IPS-11a (cell line): ENCODE results near the gene KLK10.
A peak's percentile ranks its signal among the peaks of the same experiment; 100 is the strongest.

Experiments
- H3K4me3 ChIP-seq: one replicate; pipeline ENCODE4 v1.5.1; 2013; ENCODE audit warnings: low read depth, low read length, control low read depth

The KLK10 gene, protein sequence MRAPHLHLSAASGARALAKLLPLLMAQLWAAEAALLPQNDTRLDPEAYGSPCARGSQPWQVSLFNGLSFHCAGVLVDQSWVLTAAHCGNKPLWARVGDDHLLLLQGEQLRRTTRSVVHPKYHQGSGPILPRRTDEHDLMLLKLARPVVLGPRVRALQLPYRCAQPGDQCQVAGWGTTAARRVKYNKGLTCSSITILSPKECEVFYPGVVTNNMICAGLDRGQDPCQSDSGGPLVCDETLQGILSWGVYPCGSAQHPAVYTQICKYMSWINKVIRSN

DNA sequence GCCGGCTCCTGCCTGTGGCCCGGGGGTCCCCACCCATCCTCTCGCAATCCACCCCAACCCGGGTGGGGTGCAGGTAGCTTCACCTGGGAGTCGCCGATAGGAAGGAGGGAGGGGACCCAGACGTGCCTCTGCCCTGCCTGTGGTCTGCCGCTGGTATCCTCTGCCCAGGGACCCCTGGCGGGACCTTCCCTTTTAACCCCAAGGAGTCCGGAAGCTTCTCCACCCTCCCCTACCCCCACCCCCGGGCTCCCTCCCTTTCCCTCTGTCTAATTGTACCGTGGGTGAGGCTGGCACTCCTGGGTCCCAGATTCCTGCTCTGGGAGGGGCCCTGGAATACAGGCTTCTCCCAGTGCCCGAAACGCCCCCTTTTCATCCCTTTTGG, at the start of gene KLK10:
TSS of gene KLK10 (minus strand) at position 166 of the 382 bp plus-strand sequence. CDS start 579 bp downstream, outside the sequence.
- H3K4me3 ChIP-seq = peak within 1 kb of the TSS; percentile 24

DNA sequence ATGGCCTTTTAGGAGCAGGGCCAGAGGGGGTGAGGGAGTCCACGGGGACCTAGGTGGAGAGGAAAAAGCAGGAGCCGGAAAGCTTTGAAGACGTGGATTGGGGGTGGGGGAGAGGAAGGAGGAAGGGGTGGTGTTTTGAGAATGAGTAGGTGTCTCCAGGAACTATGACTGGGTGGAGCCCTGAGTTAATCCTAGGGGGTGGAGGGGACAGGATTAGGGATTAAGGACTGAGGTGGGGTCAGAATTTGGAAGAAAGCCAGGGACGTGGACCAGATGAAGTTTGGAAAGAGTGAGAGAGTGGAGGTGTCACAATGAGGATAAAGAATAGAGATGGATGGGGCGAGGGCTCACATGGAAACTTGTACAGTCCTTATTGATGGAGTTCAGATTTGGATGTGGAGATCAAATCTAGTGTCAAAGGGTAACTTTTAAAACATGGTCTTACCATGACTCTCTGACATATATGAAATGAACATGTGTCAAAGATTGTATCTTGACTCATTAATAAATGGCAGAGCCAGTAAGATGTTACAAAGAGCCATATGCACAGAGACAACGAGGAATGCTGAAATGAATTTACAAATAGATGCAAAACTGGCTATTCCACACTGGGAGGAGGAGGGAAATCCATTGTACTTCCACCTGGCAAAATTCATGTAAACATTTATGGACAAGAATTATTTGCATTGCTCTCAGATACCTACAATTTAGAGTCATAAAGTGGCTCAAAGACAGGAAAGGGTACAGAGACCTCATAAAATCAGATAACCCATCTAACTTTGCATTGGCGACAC, 47.1 kb upstream of the KLK10 start:
- H3K4me3 ChIP-seq = no peak overlapping the region

GRCh38 chr19:51065221-51065960, 45.9 kb upstream of the KLK10 start:
- peak overlapping the region; percentile 47 for H3K4me3 ChIP-seq

- H3K4me3 ChIP-seq = peak within 1 kb of the TSS; percentile 47
These were observed 45.2 kb upstream of the KLK10 start, which contains the start of gene KLK13 for GRCh38 chr19:51064534-51065220. Gene KLK13 (minus strand): TSS chr19:51065092. CDS start chr19:51065067, 25 bp downstream.

DNA sequence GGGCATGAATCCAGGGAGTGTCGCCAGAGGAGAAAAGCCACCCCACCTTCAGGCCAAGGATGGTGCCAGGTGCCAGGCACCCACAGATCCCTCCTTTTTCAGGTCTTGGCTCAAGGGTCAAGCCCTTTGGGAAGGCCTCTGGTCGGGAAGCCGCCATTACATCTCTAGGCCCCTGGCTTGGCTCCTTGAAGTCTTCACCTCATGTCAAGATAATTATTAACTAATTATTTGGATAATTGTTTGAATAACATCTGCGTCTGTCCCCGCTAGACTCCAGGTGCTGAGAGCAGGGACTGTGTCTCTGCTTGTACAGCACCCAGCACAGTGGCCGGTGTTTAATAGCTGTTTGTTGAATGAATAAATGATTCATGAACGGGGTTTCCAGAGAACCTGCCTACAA, 44.2 kb upstream of the KLK10 start:
- H3K4me3 ChIP-seq = no peak overlapping the region

DNA sequence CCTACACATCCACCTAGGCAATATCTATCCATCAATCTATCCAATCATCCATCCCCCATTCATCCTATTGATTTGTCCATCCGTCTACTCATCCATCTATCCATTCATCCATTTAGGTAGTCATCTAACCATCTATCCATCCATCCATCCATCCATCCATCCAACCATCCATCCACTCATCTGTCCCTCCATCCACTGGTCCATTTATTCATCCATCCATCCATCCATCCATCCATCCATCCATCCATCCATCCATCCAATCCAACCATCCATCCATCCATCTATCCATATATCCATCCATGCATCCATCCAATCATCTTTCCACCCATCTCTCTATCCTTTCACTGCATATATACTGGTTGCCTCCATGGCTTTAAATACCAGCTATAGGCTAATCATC, 41.5 kb upstream of the KLK10 start:
- H3K4me3 ChIP-seq = no peak overlapping the region

DNA sequence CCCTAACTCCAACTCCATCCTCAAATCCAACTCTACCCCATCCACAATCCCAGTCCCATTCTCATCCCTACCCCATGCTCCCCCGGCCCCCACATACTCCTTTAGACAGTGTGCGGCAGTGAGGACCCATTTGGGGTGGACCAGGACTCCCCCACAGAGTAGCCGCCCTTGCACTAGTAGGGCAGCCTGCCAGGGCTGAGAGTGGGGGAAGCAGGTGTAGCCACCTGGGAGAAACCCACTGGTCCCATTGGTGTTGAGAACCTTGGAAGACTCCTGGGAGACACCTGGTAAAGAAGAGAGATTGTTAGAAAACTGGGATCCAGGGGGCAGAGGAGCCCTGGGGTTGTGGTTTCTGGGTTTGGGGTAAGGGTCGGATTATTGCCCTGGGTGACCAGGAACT, 40.8 kb upstream of the KLK10 start:
- no peak overlapping the region for H3K4me3 ChIP-seq

GRCh38 chr19:51059715-51060114, 40.2 kb upstream of the KLK10 start:
- no peak overlapping the region for H3K4me3 ChIP-seq

DNA sequence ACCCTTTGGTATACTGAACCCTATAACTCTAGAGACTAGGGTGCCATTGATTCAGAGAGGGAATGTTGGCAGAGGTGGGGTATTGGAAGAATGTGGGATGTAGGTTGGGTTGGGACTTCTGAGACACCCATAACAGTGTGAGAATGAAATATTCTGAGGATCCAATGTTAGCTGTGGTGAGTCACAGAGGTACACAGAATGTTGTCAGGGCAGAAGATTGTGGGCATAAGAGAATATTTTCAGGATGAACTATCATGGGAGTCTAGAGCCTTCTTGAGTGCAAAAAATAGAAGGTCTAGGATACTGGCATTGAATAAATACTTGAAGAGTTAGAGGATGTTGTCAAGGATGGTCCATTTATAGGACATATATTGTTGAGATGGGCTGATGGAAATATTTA, 36.4 kb upstream of the KLK10 start:
- H3K4me3 ChIP-seq = no peak overlapping the region

GRCh38 chr19:51047031-51047335, 27.5 kb upstream of the KLK10 start:
- no peak overlapping the region for H3K4me3 ChIP-seq

GRCh38 chr19:51044327-51044726, 24.8 kb upstream of the KLK10 start:
- no peak overlapping the region for H3K4me3 ChIP-seq

DNA sequence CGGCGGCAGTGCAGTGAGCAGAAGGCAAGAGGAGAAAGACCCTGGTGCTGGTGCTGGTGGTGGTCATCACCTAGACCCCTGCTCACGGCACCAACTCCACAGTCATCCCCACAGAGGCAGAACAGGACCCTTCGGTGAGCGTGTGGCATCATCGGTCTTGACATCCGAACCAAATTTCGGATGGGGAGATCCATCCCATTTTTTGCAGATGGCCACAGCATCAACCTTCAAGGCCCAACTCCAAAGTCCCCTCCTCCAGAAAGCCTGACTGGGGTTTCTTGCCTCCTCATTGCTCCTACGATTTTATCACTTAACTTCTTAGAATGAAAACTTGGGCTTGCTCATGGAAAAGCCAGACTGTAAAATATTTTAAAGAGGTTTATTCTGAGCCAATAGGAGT, 24.0 kb upstream of the KLK10 start:
- H3K4me3 ChIP-seq = no peak overlapping the region

DNA sequence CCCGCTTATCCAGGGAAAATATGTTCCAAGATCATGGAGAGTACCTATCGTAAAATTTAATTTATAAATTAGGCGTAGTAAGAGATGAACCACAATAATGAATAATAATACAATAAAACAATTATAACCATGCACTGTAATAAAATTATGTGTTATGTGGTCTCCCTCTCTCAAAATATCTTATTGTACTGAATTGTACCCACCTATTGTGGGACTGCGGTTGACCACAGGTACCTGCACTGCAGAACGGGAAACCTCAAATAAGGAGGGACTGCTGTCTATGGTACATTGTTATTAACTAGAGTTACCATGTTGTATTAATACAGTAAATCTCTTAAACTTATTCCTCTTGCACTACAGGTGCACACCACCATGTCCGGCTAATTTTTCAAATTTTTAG, 20.6 kb upstream of the KLK10 start:
- H3K4me3 ChIP-seq = no peak overlapping the region

GRCh38 chr19:51036519-51036918, 17.0 kb upstream of the KLK10 start:
- no peak overlapping the region for H3K4me3 ChIP-seq

- no peak within 1 kb of the TSS for H3K4me3 ChIP-seq
These were observed 15.2 kb upstream of the KLK10 start, which contains the start of gene KLK12 for GRCh38 chr19:51034704-51035103. Gene KLK12 (minus strand): TSS chr19:51035002. CDS start chr19:51034621, 381 bp downstream.

- no peak overlapping the region for H3K4me3 ChIP-seq
These were observed 12.3 kb upstream of the KLK10 start for GRCh38 chr19:51031880-51032225.

GRCh38 chr19:51031220-51031879, 11.8 kb upstream of the KLK10 start:
- no peak overlapping the region for H3K4me3 ChIP-seq

- H3K4me3 ChIP-seq = no peak overlapping the region
These were observed 11.1 kb upstream of the KLK10 start for GRCh38 chr19:51030631-51031030.

- no peak overlapping the region for H3K4me3 ChIP-seq
These were observed 10.2 kb upstream of the KLK10 start for GRCh38 chr19:51029718-51030117.

DNA sequence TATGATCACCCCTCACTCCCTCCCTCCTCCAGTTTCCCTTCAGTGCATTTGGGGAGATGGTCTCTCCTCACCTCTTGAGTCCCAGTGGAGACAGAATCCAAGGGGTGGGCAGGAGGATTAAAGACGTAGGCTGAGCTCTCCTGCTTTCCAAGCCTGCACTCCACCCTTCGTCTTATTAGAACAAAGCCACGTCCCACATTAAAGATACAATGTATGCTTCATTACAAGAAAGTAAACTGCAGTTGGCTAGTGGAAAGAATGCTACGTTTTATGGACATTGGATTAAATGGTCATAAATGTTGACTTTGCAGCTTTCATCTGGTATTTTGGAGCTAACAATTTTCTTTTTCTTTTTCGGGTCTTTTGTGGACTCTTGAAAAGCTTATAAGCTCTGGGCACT, 8.4 kb upstream of the KLK10 start:
- no peak overlapping the region for H3K4me3 ChIP-seq
